T-helper 2 cell (primary cell): Measurements from ENCODE around the gene MAPKAP1.
"Not testable (repeated sequence)": the region's sequence is repeated elsewhere in the genome, so short reads cannot be mapped to it uniquely, and the experiment has no call there.

Experiments used
- DNase-seq, 5 experiments: peaks; one replicate each; pipeline versions ENCODE4 v3.0.0 to v3.0.0-alpha.2; 2012 to 2022

Gene MAPKAP1

DNA sequence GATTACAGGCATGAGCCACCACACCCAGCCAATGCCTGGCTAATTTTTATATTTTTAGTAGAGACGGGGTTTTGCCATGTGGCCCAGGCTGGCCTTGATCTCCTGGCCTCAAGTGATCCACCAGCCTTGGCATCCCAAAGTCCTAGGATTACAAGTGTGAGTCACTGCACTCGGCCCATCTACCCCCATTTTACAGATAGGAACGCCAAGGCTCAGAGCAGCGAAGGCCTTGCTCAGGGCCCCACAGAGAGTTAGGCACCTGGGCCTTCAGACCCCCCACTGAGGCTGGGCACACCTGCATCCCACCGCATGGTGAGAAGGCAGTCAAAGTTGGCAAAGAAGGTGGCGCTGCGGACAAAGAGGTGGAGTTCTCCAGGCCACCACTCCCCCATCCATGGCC, 302.3 kb downstream of the MAPKAP1 start:
- no peak for DNase-seq

DNA sequence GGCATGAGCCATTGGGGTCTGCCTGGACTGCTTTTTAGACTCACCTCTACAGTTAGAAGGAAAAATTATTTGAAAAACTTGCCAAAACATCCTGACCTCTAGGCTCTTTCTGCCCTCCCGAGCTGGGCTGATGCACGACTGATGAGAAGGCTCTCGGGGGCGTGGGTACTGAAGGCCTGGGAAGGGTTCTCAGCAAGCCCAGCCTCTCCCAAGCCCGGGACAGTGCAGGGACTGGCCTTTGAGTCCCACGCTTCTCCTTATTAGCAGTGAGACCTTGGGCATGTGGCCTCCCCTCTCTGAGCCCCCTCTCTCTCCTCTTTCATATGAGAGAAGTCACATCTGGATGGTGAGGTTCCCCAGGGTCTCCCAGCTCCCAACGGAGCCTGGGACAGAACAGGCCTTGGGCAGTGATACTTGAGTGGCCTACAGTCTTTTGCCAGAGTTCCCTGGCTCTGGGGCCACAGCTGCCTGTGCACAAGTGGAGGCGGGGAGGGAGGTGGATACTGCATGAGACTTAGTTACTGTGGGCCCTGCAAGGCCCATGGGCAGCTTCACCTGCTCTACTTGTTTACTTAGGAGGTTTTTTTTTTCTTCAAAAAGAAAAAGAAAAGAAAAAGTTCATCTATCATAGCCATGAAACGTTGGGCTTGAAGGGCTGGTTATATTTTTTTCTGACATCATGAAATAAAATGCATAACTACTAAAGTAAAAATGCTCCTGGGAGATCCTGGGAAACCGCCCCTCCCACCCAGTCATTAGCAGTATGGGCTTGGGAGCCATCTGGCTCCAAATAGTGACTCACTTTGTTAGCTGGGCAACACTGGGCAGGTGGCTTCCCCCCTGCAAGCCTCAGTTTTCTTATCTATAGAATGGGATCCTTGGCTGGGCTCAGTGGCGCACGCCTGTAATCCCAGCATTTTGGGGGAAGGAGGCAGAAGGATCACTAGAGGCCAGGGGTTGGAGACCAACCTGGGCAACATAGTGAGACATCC, 306.0 kb downstream of the MAPKAP1 start:
- DNase-seq, result no peak

DNA sequence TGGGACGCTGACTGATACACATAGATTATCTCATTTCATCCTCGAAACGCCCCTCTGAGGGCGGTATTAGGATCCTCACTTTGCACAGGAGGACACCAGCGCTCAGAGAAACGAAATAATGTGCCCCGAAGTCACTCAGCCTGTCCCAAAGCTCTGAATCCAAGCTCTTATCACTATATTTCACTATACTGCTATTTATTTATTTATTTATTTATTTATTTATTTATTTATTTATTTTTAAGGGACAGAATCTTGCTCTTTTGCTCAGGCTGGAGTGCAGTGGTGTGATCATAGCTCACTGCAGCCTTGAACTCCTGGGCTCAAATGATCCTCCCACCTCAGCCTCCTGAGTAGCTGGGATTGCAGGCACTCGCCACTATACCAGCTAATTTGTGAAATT, 306.8 kb downstream of the MAPKAP1 start:
- DNase-seq, result not testable (repeated sequence)

DNA sequence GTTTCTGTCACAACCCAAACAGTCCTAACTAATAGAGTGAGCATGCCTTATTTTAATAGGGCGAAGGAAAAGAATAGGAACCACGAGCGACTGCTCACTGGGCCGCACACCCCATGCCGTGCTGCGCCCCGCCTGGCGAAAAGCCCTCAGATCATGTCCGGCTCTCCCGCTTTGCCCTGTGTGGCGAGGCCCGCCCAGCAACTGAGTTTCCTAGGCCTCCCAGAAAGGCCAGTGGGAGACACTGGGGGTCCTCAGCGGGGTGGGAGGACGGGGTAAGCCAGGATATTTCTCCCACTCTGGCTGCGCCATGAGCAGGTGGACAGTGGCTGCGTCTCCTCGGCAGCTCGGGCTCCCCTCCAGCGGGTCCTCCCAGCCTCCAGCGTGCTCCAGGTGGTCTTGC, 307.3 kb downstream of the MAPKAP1 start:
- DNase-seq, result no peak

DNA sequence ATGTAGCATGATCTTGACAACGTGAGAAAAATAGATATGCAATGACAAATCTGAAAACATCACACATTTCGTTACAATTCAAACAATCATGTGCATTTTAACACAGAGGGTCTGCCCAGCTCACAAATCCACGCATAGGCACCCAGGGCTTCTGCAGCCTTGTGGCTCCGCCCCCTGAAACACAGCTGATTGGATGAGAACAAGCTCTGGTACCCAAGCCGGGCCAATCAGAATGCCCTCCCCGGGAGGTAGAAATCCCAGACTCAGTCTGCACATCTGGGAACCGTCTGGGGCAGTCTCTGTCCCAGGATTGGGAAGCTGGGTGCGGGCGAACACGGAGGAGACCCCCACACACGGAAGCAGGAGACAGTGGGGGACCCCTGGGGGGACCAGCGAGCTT, 307.8 kb downstream of the MAPKAP1 start:
- DNase-seq, result no peak

DNA sequence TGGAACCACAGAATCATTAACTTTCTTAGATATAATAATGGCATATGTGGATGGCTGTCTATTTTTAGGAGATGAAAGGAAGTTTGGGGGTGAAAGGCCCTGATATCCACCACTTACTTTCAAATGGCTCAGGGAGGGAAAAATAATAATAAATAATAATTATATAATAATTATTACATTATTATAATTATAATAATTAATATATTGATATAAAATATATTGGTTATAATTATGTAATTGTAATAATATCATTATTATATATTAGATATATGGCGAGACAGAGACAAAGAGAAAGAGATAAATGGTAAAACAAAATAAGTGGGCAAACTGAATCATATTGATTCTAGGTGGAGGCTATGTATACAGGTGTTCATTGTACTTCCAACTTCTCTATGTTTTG, 308.8 kb downstream of the MAPKAP1 start:
- DNase-seq, result no peak

DNA sequence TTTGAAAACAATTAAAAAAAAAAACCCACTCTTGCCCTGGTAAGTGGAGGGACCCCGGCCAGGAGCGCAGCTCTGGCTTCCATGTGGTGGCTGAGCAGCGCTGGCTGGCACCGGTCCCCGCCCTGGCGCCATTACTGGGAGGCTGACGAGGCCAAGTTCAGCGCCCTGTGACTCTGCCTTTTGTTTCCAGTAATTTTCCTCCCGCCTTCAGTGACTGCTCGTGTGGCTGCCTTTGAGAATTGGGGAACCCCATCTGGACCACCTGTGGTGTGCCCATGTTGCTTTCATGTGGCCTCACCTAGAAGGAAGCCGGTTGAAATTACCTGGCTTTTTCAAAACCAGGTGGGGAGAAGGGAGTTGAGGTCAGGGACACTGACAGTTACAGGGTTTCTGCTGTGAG, 309.3 kb downstream of the MAPKAP1 start:
- DNase-seq, result no peak

DNA sequence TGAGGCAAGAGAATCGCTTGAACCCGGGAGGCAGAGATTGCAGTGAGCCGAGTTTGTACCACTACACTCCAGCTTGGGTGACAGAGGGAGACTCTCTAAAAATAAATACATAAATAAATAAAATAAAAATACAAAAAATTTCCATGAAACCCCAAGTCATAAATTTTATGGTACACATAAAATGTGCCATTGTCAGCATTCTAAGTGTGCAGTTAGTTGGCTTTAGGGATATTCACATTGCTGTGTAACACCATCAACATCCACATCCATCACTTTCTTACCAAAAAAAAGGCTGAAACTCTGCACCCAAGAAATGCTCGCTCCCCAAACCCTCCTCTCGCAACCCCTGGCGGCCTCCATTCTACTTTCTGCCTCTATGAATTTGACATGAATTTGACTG, 310.2 kb downstream of the MAPKAP1 start:
- DNase-seq, result no peak

DNA sequence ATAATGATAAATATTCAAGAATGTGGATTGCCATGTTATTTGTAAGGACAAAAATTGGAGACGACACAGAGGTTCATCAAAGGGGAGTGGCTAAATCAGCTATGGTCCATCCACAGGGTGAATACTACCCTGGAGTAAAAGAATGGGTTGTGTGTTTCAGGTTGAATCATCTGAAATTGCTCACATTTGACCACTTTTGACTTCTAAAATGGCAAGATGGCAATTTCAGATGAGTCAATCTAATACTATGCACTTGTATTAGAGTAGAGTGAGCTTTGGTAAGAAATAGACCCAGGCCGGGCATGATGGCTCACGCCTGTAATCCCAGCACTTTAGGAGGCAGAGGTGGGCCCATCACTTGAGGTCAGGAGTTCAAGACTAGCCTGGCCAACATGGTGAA, 313.6 kb downstream of the MAPKAP1 start:
- no peak for DNase-seq

DNA sequence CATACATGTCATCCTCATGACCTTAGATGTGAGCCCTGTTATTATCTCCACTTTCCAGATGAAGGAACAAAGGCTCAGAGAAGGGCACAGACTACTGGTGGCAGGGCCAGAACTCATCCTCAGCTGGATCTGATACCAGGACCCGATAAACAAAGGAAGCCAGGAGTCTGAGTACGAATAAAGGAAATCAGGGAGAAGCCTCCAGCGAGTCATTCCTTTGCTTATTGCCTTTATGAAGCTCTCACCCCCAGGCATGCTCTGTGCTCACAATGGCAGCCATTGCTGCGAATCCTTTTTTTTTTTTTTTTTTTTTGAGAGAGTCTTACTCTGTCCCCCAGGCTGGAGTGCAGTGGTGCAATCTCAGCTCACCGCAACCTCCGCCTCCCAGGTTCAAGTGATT, 315.3 kb downstream of the MAPKAP1 start:
- DNase-seq, result no peak

DNA sequence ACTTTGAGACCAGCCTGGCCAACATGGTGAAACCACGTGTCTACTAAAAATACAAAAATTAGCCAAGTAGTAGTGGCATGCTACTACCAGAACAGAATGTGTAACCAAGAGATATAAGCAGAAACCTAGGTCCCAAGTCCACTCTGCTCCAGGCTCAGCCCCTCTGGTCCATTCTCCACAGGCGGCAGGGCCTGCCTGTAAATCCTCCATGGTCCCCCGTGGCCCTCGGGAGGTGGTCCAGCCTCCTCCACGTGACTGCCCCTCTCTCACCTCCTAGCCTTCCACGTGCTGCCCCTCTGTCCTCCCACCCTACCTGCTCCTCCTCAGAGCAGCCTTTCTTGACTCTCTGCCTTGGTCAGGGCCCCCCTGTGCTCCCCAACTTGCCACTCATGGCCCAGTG, 318.0 kb downstream of the MAPKAP1 start:
- no peak for DNase-seq

DNA sequence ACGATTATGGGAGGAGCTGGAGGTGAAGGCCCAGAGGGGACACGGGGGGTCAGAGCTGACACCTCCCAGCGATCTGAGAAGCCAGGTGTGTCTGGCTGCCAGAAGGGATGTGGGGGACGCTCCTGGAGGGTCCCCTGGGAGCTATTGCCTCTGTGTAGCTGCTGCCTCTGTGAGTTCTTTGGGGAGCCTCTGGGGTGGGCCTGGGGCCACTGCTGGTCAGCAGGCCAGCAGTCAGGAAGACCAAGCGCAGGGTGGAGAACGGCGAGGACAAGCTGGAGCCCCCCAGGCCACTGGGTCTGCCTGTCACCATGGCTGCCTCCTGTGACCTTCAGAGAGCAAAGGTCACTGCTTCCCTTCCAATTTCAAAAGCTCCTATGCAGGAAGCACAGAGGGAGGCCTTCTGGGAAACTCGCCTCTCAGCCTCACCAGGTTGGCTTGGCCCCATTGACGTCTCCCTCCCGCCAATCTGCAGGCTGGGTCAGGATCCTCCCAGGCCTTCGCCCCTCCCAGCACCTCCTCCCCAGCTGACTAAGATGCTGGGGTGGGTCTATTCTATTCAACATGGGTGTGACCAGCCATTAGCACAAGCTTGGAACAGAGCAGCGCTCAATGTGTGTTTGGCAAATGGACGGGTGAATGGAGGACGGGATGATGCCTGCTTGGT, 319.0 kb downstream of the MAPKAP1 start:
- DNase-seq, result no peak
